DND-41 (cell line): ENCODE results near the gene CDCP1.

Source experiments
- EZH2 ChIP-seq: IDR thresholded peaks from 3 replicates; pipeline ENCODE4 v1.6.1; 2012; ENCODE audit warnings: borderline replicate concordance, low read depth, mild to moderate bottlenecking, moderate library complexity, low read length, inconsistent platforms; ENCODE audit not compliant: severe bottlenecking
- TF ChIP-seq, protein P1 (sequence below): IDR thresholded peaks from 2 replicates; pipeline ENCODE4 v1.5.1; 2012; ENCODE audit warnings: borderline replicate concordance, low read length, moderate library complexity, mild to moderate bottlenecking; ENCODE audit not compliant: poor library complexity, severe bottlenecking; ENCODE audit errors: extremely low read depth

DNA sequence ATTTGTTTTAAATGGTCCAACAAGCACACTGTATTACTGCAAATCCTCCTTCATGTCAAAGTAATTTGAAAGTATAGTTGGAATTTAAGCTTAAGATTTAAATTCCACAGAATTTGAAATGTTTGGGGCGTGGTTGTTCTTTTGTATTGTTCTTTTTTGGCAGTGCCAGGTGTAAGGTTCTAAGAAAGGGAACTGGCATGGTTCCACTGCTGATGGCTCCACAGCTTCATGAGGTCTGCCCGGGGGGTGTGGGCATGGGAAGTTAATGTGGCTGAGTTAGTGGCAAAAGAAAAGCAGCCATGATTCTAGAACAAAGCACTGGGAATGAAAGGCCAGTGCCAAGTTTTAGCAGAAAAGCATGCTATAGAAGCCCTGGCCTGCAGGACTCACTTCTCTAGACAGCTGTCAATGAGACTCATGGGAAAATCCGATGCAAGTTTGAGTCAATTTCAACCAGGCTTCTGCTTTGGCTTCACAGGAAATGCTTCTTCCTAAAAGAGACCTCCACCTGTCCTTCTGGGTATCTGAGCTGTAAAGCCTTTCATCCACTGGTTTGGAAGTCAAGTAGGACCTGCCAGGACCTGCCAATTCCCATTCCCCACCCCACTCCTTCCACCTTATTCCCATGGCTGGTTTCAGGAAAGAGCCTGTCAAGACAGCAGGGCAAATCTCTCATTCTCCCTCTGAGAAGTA, 18.9 kb downstream of the CDCP1 start:
- TF ChIP-seq, protein P1, sequence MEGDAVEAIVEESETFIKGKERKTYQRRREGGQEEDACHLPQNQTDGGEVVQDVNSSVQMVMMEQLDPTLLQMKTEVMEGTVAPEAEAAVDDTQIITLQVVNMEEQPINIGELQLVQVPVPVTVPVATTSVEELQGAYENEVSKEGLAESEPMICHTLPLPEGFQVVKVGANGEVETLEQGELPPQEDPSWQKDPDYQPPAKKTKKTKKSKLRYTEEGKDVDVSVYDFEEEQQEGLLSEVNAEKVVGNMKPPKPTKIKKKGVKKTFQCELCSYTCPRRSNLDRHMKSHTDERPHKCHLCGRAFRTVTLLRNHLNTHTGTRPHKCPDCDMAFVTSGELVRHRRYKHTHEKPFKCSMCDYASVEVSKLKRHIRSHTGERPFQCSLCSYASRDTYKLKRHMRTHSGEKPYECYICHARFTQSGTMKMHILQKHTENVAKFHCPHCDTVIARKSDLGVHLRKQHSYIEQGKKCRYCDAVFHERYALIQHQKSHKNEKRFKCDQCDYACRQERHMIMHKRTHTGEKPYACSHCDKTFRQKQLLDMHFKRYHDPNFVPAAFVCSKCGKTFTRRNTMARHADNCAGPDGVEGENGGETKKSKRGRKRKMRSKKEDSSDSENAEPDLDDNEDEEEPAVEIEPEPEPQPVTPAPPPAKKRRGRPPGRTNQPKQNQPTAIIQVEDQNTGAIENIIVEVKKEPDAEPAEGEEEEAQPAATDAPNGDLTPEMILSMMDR, result no peak
- no peak for TF ChIP-seq EZH2
